HCT116 (cell line): ENCODE results near the gene GOSR1. TPM values are rescaled to one million over a fixed set of nuclear protein-coding genes. Genes with fewer than 3 reads are reported as not detected.
"Not testable (repeated sequence)": the region's sequence is repeated elsewhere in the genome, so short reads cannot be mapped to it uniquely, and the experiment has no call there.

Source experiments
- ATAC-seq: fragments of 200-7000 bp; cut with Tn5 transposase; 2 replicates; pipeline ENCODE4 v1.9.1; 2020; ENCODE audit warnings: mild to moderate bottlenecking, moderate library complexity
- BruUV-seq: library from RNA; stranded (reverse); fragments of 400-500 nt; replicated peaks from 2 replicates; lab custom pipeline; 2021; lab: Mats Ljungman, UMichigan
- CTCF ChIA-PET: fragments of 300-600 bp; sonication (Branson Sonifier 250); formaldehyde crosslinking; loops from one replicate; lab custom pipeline; 2021; ENCODE audit warnings: antibody characterized with exemption; lab: Charles Lee
- POLR2A ChIA-PET: fragments of 300-600, 350-600 bp; sonication (Branson Sonifier 250); formaldehyde crosslinking; loops from one replicate; lab custom pipeline; 2021; ENCODE audit warnings: antibody characterized with exemption; lab: Charles Lee
- RAD21 ChIA-PET, 2 experiments: fragments of 300-600 bp; sonication (Branson Sonifier 250); formaldehyde crosslinking; loops; one replicate each; lab custom pipeline; 2023; ENCODE audit warnings: low total read pairs in 2 of 2; ENCODE audit not compliant: uncharacterized antibody in 2 of 2, unreplicated experiment in 2 of 2, low non-redundant PET in 1 of 2; lab: Charles Lee
- DNase-seq: peaks from one replicate; pipeline ENCODE4 v3.0.0-alpha.2; 2010; ENCODE audit warnings: low read depth, low spot score
- H2AFZ ChIP-seq: fragments of 200-600 bp; shearing (Covaris generic), sonication (generic); 2 replicates; pipeline ENCODE4 v1.6.1; 2017; ENCODE audit warnings: low read depth, mixed run types, mixed read lengths, antibody characterized with exemption, low read length; ENCODE audit not compliant: poor library complexity, severe bottlenecking
- H3K27ac ChIP-seq: 2 replicates; pipeline ENCODE4 v1.5.1; 2012; ENCODE audit warnings: low read depth, low read length
- H3K27me3 ChIP-seq: fragments of 200-600 bp; sonication (generic); 2 replicates; pipeline ENCODE4 v1.6.1; 2016; ENCODE audit warnings: mixed run types, low read length, mixed read lengths; ENCODE audit not compliant: insufficient read depth
- H3K36me3 ChIP-seq, 2 experiments: fragments of 200-500 bp in 1 of 2; fragments of 200-600 bp in 1 of 2; sonication (Bioruptor generic) in 1 of 2; sonication (generic) in 1 of 2; 2 replicates each; pipeline versions ENCODE4 v1.5.1 to v1.6.1; 2014 to 2016; ENCODE audit warnings: low read length in 2 of 2, inconsistent platforms in 1 of 2, mixed read lengths in 1 of 2, mixed run types in 1 of 2; ENCODE audit not compliant: insufficient read depth in 2 of 2, control insufficient read depth in 1 of 2
- H3K4me1 ChIP-seq, 2 experiments: fragments of 200-600 bp in 1 of 2; sonication (generic) in 1 of 2; 2 replicates each; pipeline versions ENCODE4 v1.5.1 to v1.6.1; 2012 to 2017; ENCODE audit warnings: low read length in 2 of 2, inconsistent platforms in 1 of 2, mild to moderate bottlenecking in 1 of 2, mixed read lengths in 1 of 2, mixed run types in 1 of 2, moderate library complexity in 1 of 2; ENCODE audit not compliant: insufficient read depth in 2 of 2, control insufficient read depth in 1 of 2
- H3K4me2 ChIP-seq: fragments of 200-600 bp; sonication (generic); 2 replicates; pipeline ENCODE4 v1.6.1; 2017; ENCODE audit warnings: mixed run types, low read length, mixed read lengths
- H3K4me3 ChIP-seq, 2 experiments: fragments of 200-600 bp in 1 of 2; sonication (generic) in 1 of 2; replicated peaks in 1 of 2; 2 replicates each; pipeline ENCODE4 v1.5.1; 2011 to 2016; ENCODE audit warnings: low read length in 2 of 2, control low read depth in 1 of 2, low read depth in 1 of 2, mild to moderate bottlenecking in 1 of 2, mixed read lengths in 1 of 2, mixed run types in 1 of 2
- H3K79me2 ChIP-seq: fragments of 200-600 bp; sonication (generic); 2 replicates; pipeline ENCODE4 v1.6.1; 2017; ENCODE audit warnings: mild to moderate bottlenecking, mixed run types, low read length, moderate library complexity, mixed read lengths; ENCODE audit not compliant: insufficient read depth
- H3K9ac ChIP-seq: fragments of 200-600 bp; sonication (generic); 2 replicates; pipeline ENCODE4 v1.6.1; 2016; ENCODE audit warnings: low read length, mixed read lengths
- H3K9me2 ChIP-seq: fragments of 200-600 bp; sonication (generic), shearing (Covaris generic); 2 replicates; pipeline ENCODE4 v1.6.1; 2017; ENCODE audit warnings: mixed run types, mild to moderate bottlenecking, moderate library complexity; ENCODE audit not compliant: insufficient read depth
- H3K9me3 ChIP-seq, 2 experiments: fragments of 200-500 bp in 1 of 2; fragments of 200-600 bp in 1 of 2; sonication (Bioruptor generic) in 1 of 2; sonication (generic) in 1 of 2; 2 replicates each; pipeline ENCODE4 v1.6.1; 2014 to 2017; ENCODE audit warnings: low read length in 2 of 2, mixed read lengths in 2 of 2, inconsistent platforms in 1 of 2, low read depth in 1 of 2, mild to moderate bottlenecking in 1 of 2, mixed run types in 1 of 2, moderate library complexity in 1 of 2; ENCODE audit not compliant: control insufficient read depth in 1 of 2, insufficient read depth in 1 of 2
- H4K20me1 ChIP-seq: fragments of 200-600 bp; sonication (generic), shearing (Covaris generic); 2 replicates; pipeline ENCODE4 v1.6.1; 2017; ENCODE audit warnings: mixed run types, mild to moderate bottlenecking, moderate library complexity; ENCODE audit not compliant: insufficient read depth
- intact Hi-C: fragments of 100-400 bp; cut with micrococcal nuclease; formaldehyde crosslinking; loops from 2 replicates; pipeline ENCODE4 v1.10.0; 2022
- total RNA-seq: library from RNA; stranded (reverse); gene quantifications from one replicate; pipeline ENCODE4 v1.2.1, GENCODE V29; 2021; ENCODE audit not compliant: unreplicated experiment

The GOSR1 gene
- total RNA-seq, 1 experiment from 2014 or later = 48.8 TPM

DNA sequence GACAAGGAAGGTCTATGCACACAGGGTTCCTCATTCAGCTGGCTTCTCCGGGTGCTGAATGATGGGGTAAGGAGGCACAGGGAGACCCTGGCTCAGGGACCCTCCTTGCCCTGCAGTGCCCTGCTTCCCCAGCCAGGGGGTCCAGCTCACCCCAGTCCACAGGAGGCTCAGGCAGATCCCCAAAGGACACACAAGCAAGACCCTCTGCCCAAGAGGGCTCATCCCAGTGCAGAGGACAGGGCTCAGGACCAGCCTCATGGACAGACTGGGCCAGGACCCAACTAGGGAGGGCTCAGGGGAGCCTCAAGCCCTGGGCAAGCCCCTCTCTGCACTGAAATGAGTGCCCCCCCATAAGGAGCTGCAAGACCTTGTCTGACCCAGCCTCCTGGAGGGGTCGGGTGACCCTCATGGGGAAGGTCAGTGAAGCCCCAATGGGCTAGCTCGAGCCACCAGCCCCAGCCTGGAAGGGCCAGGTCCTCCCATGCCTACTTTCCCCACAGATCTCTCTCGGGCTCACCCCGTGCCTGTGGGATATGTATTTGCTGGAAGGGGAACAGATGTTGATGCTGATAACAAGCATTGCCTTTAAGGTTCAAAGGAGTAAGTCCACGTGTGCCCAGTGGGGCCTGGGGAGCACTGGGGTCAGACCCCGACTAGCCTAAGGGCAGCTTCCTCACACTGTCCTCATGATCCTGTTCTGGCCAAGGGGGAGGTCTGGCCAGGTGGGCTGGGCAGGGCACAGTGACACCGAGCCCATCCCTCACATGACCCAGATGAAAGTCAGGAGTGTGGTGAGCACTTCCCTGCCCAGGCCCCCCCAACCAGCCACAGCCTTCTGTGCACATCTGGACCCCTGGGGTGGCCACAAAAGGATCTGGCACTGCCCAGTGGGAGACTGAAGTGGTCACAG, 83.2 kb downstream of the GOSR1 start:
- DNase-seq, intact Hi-C loops, H2AFZ ChIP-seq, H4K20me1 ChIP-seq, H3K4me3 ChIP-seq, H3K27ac ChIP-seq, H3K4me1 ChIP-seq, H3K9ac ChIP-seq, CTCF ChIA-PET, BruUV-seq, H3K9me3 ChIP-seq, H3K9me2 ChIP-seq, H3K27me3 ChIP-seq, ATAC-seq, POLR2A ChIA-PET, H3K4me2 ChIP-seq, H3K36me3 ChIP-seq, RAD21 ChIA-PET, H3K79me2 ChIP-seq: not testable (repeated sequence)

DNA sequence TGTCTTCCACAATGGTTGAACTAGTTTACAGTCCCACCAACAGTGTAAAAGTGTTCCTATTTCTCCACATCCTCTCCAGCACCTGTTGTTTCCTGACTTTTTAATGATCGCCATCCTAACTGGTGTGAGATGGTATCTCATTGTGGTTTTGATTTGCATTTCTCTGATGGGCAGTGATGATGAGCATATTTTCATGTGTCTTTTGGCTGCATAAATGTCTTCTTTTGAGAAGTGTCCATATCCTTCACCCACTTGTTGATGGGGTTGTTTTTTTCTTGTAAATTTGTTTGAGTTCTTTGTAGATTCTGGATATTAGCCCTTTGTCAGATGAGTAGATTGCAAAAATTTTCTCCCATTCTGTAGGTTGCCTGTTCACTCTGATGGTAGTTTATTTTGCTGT, 84.6 kb downstream of the GOSR1 start:
- H3K4me1 ChIP-seq, H3K9ac ChIP-seq, ATAC-seq, BruUV-seq, CTCF ChIA-PET, H4K20me1 ChIP-seq, H3K36me3 ChIP-seq, RAD21 ChIA-PET, H3K79me2 ChIP-seq, H3K9me3 ChIP-seq, intact Hi-C loops, H3K27me3 ChIP-seq, H3K4me3 ChIP-seq, H3K9me2 ChIP-seq, H2AFZ ChIP-seq, DNase-seq, H3K4me2 ChIP-seq, POLR2A ChIA-PET, H3K27ac ChIP-seq: not testable (repeated sequence)

GRCh38 chr17:30563131-30563904, 86.1 kb downstream of the GOSR1 start:
- H3K4me3 ChIP-seq, H3K9me3 ChIP-seq, H3K79me2 ChIP-seq, H3K9ac ChIP-seq, H4K20me1 ChIP-seq, POLR2A ChIA-PET, H3K36me3 ChIP-seq, H3K9me2 ChIP-seq, DNase-seq, intact Hi-C loops, BruUV-seq, ATAC-seq, H3K27ac ChIP-seq, H3K27me3 ChIP-seq, RAD21 ChIA-PET, CTCF ChIA-PET, H3K4me1 ChIP-seq, H3K4me2 ChIP-seq, H2AFZ ChIP-seq: not testable (repeated sequence)

DNA sequence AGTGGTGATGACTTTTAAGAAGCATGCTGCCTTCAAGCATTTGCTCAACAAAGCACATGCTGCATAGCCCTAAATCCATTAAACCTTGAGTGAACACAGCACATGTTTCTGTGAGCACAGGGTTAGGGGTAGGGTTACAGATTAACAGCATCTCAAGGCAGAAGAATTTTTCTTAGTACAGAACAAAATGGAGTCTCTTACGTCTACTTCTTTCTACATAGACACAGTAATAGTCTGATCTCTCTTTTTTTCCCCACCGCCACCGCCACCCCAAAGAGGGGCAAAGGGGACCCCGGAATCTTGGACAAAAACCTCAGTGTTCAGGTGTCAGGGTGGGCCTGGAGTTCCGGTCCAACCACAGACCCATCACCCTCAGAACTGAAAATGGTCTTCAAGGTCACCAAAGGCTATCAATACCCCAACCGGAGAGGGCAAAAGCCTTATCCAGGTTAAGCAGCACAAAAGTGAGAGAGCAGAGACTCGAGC, 86.7 kb downstream of the GOSR1 start:
- CTCF ChIA-PET, H3K9me3 ChIP-seq, H3K27ac ChIP-seq, POLR2A ChIA-PET, H3K9me2 ChIP-seq, H3K4me3 ChIP-seq, DNase-seq, H3K36me3 ChIP-seq, H3K4me2 ChIP-seq, H2AFZ ChIP-seq, BruUV-seq, ATAC-seq, RAD21 ChIA-PET, H4K20me1 ChIP-seq, H3K79me2 ChIP-seq, H3K4me1 ChIP-seq, intact Hi-C loops, H3K27me3 ChIP-seq, H3K9ac ChIP-seq: not testable (repeated sequence)
